K562 (cell line): ENCODE results near the gene CLEC17A. TPM values are rescaled to one million over a fixed set of nuclear protein-coding genes. Genes with fewer than 3 reads are reported as not detected.

Experiments used
- E2F5 ChIP-seq: sonication (generic); formaldehyde crosslinking; IDR thresholded peaks from 2 replicates; pipeline ENCODE4 v1.8.0; 2022; ENCODE audit warnings: mild to moderate bottlenecking, missing genetic modification reagents
- ETV1 ChIP-seq: fragments of 450-650 bp; conservative IDR thresholded peaks from 2 replicates; pipeline ENCODE4 v1.6.1; 2016; ENCODE audit warnings: missing genetic modification characterization, control low read depth, low read depth, missing compliant biosample characterization
- GABPB1 ChIP-seq: sonication (generic); formaldehyde crosslinking; IDR thresholded peaks from 2 replicates; pipeline ENCODE4 v1.8.0; 2022; ENCODE audit warnings: mild to moderate bottlenecking, missing genetic modification reagents
- GATA2 ChIP-seq: sonication (generic); formaldehyde crosslinking; IDR thresholded peaks from 2 replicates; pipeline ENCODE4 v1.4.0; 2020; ENCODE audit warnings: mild to moderate bottlenecking, missing genetic modification reagents
- KDM4B ChIP-seq, 2 experiments: fragments of 450-650 bp in 1 of 2; sonication (generic) in 1 of 2; IDR thresholded peaks; 2 replicates each; pipeline ENCODE4 v1.6.1; 2016 to 2017; ENCODE audit warnings: borderline replicate concordance in 2 of 2, antibody characterized with exemption in 1 of 2, low read depth in 1 of 2, mild to moderate bottlenecking in 1 of 2
- SPI1 ChIP-seq: IDR thresholded peaks from 2 replicates; pipeline ENCODE4 v1.6.1; 2011; ENCODE audit warnings: low read depth, low read length, control low read depth, borderline replicate concordance
- TGIF2 ChIP-seq: sonication (generic); formaldehyde crosslinking; IDR thresholded peaks from 2 replicates; pipeline ENCODE4 v1.8.1; 2022; ENCODE audit warnings: mild to moderate bottlenecking, missing genetic modification reagents, moderate library complexity
- ZC3H4 ChIP-seq: sonication (generic); formaldehyde crosslinking; IDR thresholded peaks from 2 replicates; pipeline ENCODE4 v1.9.0; 2021; ENCODE audit warnings: missing genetic modification reagents, borderline replicate concordance
- ZNF143 ChIP-seq: sonication (generic); formaldehyde crosslinking; IDR thresholded peaks from 2 replicates; pipeline ENCODE4 v1.9.0; 2022; ENCODE audit warnings: mild to moderate bottlenecking, missing genetic modification reagents
- polyA plus RNA-seq, 8 experiments: library from polyadenylated mRNA; depleted of rRNA in 4 of 8; stranded (reverse) in 5 of 8; unstranded in 3 of 8; fragments of >200 nt; fragmentation: Nextera tagmentation in 2 of 8; fragmentation: Illumina TruSeq in 1 of 8; extraction: Ambion mirVana in 2 of 8; extraction: Trizol in 1 of 8; gene quantifications; 2 replicates each; pipeline versions ENCODE4 v1.2.1 to v1.2.3, GENCODE V29; 2011 to 2014; ENCODE audit warnings: inconsistent platforms in 1 of 8, missing spikeins in 1 of 8
- total RNA-seq, 7 experiments: library from RNA; depleted of rRNA in 6 of 7; stranded (reverse); fragments of >200 nt in 6 of 7; fragmentation: Illumina TruSeq in 2 of 7; extraction: Trizol in 2 of 7; gene quantifications; 2 replicates each; pipeline versions ENCODE4 v1.2.1 to v1.2.3, GENCODE V29; 2011 to 2021; ENCODE audit warnings: low replicate concordance in 1 of 7
- TF ChIP-seq, protein P1 (sequence below), 2 experiments: IDR thresholded peaks in 1 of 2; conservative IDR thresholded peaks in 1 of 2; 2 replicates each; pipeline ENCODE4 v1.6.1; 2016; ENCODE audit warnings: low read depth in 2 of 2, mild to moderate bottlenecking in 1 of 2, missing compliant biosample characterization in 1 of 2, missing genetic modification characterization in 1 of 2, moderate library complexity in 1 of 2
- TF ChIP-seq, protein P2 (sequence below): fragments of 250-450 bp; sonication (Bioruptor Pico); IDR thresholded peaks from 2 replicates; pipeline ENCODE4 v1.4.0; 2020; ENCODE audit warnings: mild to moderate bottlenecking, moderate library complexity
- TF ChIP-seq, protein P3 (sequence below): fragments of 250-450 bp; sonication (Bioruptor Pico); IDR thresholded peaks from 2 replicates; pipeline ENCODE4 v1.6.1; 2021; ENCODE audit warnings: mild to moderate bottlenecking
- TF ChIP-seq, protein P4 (sequence below): fragments of 250-450 bp; sonication (Bioruptor Pico); IDR thresholded peaks from 2 replicates; pipeline ENCODE4 v1.4.0; 2020

CLEC17A gene
- total and polyA plus RNA-seq, 9 of the 15 experiments (the other 6 are each of a cell fraction or from before 2014, with no cell fraction given), result 0.03 TPM; not detected in 8

- TF ChIP-seq, protein P1, sequence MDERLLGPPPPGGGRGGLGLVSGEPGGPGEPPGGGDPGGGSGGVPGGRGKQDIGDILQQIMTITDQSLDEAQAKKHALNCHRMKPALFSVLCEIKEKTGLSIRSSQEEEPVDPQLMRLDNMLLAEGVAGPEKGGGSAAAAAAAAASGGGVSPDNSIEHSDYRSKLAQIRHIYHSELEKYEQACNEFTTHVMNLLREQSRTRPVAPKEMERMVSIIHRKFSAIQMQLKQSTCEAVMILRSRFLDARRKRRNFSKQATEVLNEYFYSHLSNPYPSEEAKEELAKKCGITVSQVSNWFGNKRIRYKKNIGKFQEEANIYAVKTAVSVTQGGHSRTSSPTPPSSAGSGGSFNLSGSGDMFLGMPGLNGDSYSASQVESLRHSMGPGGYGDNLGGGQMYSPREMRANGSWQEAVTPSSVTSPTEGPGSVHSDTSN (CRISPR knock-in tag; IDR thresholded peaks at IDR 0.05; ENCODE audit: low read depth), result no peak
- TF ChIP-seq, protein P1 (tag; conservative IDR thresholded peaks at IDR 0.05; ENCODE audit: low read depth), result no peak
- TF ChIP-seq ZC3H4 (CRISPR knock-in tag), result no peak
- peak; percentile 53; the same call in 1 of the 2 replicates for TF ChIP-seq ETV1 (tag)
- no peak for TF ChIP-seq GATA2 (CRISPR knock-in tag)
- no peak for TF ChIP-seq E2F5
- TF ChIP-seq, protein P2, sequence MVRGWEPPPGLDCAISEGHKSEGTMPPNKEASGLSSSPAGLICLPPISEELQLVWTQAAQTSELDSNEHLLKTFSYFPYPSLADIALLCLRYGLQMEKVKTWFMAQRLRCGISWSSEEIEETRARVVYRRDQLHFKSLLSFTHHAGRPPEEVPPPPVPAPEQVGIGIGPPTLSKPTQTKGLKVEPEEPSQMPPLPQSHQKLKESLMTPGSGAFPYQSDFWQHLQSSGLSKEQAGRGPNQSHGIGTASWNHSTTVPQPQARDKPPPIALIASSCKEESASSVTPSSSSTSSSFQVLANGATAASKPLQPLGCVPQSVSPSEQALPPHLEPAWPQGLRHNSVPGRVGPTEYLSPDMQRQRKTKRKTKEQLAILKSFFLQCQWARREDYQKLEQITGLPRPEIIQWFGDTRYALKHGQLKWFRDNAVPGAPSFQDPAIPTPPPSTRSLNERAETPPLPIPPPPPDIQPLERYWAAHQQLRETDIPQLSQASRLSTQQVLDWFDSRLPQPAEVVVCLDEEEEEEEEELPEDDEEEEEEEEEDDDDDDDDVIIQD, result no peak
- TF ChIP-seq, protein P3, sequence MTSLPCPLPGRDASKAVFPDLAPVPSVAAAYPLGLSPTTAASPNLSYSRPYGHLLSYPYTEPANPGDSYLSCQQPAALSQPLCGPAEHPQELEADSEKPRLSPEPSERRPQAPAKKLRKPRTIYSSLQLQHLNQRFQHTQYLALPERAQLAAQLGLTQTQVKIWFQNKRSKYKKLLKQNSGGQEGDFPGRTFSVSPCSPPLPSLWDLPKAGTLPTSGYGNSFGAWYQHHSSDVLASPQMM (CRISPR knock-in tag), result no peak
- TF ChIP-seq, protein P4, sequence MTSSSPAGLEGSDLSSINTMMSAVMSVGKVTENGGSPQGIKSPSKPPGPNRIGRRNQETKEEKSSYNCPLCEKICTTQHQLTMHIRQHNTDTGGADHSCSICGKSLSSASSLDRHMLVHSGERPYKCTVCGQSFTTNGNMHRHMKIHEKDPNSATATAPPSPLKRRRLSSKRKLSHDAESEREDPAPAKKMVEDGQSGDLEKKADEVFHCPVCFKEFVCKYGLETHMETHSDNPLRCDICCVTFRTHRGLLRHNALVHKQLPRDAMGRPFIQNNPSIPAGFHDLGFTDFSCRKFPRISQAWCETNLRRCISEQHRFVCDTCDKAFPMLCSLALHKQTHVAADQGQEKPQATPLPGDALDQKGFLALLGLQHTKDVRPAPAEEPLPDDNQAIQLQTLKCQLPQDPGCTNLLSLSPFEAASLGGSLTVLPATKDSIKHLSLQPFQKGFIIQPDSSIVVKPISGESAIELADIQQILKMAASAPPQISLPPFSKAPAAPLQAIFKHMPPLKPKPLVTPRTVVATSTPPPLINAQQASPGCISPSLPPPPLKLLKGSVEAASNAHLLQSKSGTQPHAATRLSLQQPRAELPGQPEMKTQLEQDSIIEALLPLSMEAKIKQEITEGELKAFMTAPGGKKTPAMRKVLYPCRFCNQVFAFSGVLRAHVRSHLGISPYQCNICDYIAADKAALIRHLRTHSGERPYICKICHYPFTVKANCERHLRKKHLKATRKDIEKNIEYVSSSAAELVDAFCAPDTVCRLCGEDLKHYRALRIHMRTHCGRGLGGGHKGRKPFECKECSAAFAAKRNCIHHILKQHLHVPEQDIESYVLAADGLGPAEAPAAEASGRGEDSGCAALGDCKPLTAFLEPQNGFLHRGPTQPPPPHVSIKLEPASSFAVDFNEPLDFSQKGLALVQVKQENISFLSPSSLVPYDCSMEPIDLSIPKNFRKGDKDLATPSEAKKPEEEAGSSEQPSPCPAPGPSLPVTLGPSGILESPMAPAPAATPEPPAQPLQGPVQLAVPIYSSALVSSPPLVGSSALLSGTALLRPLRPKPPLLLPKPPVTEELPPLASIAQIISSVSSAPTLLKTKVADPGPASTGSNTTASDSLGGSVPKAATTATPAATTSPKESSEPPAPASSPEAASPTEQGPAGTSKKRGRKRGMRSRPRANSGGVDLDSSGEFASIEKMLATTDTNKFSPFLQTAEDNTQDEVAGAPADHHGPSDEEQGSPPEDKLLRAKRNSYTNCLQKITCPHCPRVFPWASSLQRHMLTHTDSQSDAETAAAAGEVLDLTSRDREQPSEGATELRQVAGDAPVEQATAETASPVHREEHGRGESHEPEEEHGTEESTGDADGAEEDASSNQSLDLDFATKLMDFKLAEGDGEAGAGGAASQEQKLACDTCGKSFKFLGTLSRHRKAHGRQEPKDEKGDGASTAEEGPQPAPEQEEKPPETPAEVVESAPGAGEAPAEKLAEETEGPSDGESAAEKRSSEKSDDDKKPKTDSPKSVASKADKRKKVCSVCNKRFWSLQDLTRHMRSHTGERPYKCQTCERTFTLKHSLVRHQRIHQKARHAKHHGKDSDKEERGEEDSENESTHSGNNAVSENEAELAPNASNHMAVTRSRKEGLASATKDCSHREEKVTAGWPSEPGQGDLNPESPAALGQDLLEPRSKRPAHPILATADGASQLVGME (CRISPR knock-in tag), result no peak
- TF ChIP-seq TGIF2, result no peak
- TF ChIP-seq KDM4B (IDR thresholded peaks at IDR 0.05; ENCODE audit: borderline replicate concordance in 2 of 2, low read depth in 1 of 2), result peak in 1 of 2 experiments; percentile 98; a peak in 2 of 4 replicates
- TF ChIP-seq ZNF143 (CRISPR knock-in tag), result peak; percentile 59; the same call in 1 of the 2 replicates
- peak; percentile 98 for TF ChIP-seq GABPB1 (CRISPR knock-in tag)
- TF ChIP-seq SPI1, result no peak
Measured at GRCh38 chr19:14571695-14572490, 11.0 kb upstream of the CLEC17A start, which contains the start of gene NDUFB7 (continued).
